ENCODE data around the gene WRAP73.

The WRAP73 gene

GRCh38 chr1:3600354-3600753 lies 49.5 kb downstream of the WRAP73 start:
- no peak for TF ChIP-seq CTCF (IDR thresholded peaks at IDR 0.05; ENCODE audit: low read depth, low read length, missing control alignments)
- in situ Hi-C loops (cut with HindIII; ENCODE audit: low sequenced_read_pairs): no loop called here
- no peak for DNase-seq (ENCODE audit: low read depth)
- H3K4me3 ChIP-seq (ENCODE audit: low read depth, low read length): no peak overlapping the region

DNA sequence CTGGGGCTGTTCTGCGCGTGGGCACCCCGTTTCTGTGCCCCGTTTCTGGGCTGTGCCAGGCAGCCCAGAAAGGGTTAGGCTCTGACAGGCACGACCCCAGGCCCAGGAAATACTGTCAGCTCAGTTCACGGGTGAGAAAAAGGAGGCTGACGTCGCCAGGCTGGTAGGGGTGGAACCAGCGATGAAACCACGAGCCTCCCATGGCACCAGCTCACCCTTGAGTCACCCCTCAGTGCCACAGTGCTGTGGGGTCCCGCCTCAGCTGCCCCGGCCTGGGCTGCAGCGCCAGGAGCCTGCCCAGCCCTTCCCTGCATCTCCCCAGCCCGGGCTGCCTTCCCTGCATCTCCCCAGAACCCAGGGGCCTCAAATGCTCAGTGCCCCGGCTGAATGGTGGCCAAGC lies 50.1 kb downstream of the WRAP73 start:
- in situ Hi-C loops (cut with HindIII; ENCODE audit: low sequenced_read_pairs): no loop called here
- TF ChIP-seq CTCF (IDR thresholded peaks at IDR 0.05; ENCODE audit: low read depth, low read length, missing control alignments): no peak
- no peak overlapping the region for H3K4me3 ChIP-seq (ENCODE audit: low read depth, low read length)
- DNase-seq (ENCODE audit: low read depth): no peak

GRCh38 chr1:3599286-3599811 lies 50.6 kb downstream of the WRAP73 start:
- H3K4me3 ChIP-seq (ENCODE audit: low read depth, low read length): no peak overlapping the region
- no peak for DNase-seq (ENCODE audit: low read depth)
- in situ Hi-C loops (cut with HindIII; ENCODE audit: low sequenced_read_pairs): no loop called here
- no peak for TF ChIP-seq CTCF (IDR thresholded peaks at IDR 0.05; ENCODE audit: low read depth, low read length, missing control alignments)

DNA sequence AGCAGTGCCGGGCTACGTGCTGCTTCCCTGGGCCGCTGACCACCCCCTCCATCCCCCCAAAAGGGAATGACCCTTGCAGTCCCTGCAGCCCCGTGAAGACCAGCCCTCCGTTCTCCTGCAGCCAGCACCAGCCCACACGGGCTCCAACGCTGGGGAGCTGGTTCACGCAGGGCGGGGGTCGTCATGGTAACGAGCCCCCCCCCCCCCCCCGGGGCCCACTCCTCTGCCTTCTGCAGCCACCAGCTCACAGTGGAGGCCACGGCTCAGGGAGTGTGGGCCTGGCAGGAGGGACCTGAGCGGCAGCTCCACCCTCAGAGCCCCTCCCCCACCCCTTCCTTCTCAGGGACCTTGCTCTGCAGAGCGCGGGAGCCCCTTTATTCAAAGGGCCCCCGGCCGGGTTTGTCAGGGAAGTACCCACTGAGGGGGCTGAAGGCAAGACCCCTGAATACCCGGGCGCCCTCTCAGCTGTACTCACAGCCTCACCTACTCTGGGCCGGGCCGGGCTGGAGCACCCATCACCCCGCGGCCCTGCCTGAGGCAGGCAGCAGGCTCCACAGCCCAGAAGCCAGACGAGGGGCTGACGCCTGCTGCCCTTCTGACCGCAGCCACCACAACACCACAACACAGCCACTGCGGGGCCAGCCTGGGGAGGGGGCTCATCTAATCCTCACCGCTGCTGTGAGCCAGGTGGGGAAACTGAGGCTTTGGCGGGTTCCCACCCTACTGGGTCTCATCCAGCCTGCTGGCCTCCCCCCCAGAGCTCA lies 51.2 kb downstream of the WRAP73 start:
- DNase-seq (ENCODE audit: low read depth): no peak
- in situ Hi-C loops (cut with HindIII; ENCODE audit: low sequenced_read_pairs): no loop called here
- H3K4me3 ChIP-seq (ENCODE audit: low read depth, low read length): no peak overlapping the region
- TF ChIP-seq CTCF (IDR thresholded peaks at IDR 0.05; ENCODE audit: low read depth, low read length, missing control alignments): no peak

- H3K4me3 ChIP-seq (ENCODE audit: low read depth, low read length): no peak overlapping the region
- TF ChIP-seq CTCF (IDR thresholded peaks at IDR 0.05; ENCODE audit: low read depth, low read length, missing control alignments): no peak
- in situ Hi-C loops (cut with HindIII; ENCODE audit: low sequenced_read_pairs): no loop called here
- peak; percentile 19 for DNase-seq (ENCODE audit: low read depth)
Observed at GRCh38 chr1:3598051-3598491, 51.8 kb downstream of the WRAP73 start.

DNA sequence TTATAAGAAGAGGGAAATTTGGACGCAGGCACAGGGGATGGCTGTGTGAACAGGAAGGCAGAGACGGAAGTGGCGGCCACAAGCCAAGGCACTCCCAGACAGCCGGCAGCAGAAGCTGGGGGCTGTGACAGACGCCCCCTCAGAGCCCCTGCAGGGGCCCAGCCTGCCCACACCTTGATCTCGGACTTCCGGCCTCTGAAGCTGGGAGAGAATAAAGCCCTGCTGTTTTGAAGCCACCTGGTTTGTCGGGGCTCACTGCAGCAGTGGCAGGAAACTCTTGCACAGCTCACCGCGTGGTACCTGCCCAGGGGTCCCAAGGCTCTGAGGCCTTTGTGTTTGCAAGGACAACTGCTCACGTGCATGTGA lies 52.3 kb downstream of the WRAP73 start:
- no peak for DNase-seq (ENCODE audit: low read depth)

More for the DNA sequence above, 52.3 kb downstream of the WRAP73 start:
- in situ Hi-C loops (cut with HindIII; ENCODE audit: low sequenced_read_pairs): no loop called here
- no peak for TF ChIP-seq CTCF (IDR thresholded peaks at IDR 0.05; ENCODE audit: low read depth, low read length, missing control alignments)
- no peak overlapping the region for H3K4me3 ChIP-seq (ENCODE audit: low read depth, low read length)
